ENCODE measurements around the gene PCDH9. TPM values are rescaled to one million over a fixed set of nuclear protein-coding genes. Genes with fewer than 3 reads are reported as not detected.

The PCDH9 gene
- total RNA-seq, 1 donor from 2014 or later: 33.8 TPM

DNA sequence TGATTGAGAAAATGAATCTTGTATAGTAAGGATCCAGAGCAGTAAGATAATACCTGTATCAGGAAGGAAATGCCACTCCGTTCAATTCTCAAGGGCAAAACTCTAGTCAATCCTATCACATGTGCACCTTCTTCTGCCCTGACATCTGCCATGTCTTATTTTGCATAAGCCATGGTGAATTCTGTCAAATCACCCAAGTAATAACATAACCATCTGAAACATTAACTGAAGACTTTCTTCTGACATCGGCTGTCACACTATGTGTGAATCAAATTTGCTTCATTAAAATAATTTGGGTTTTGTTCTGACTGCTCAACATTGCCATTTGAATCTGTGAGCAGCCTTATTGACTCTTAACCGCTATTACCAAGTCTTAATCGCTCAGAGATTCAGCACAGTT lies 91.2 kb downstream of the PCDH9 start:
- H3K4me3 Mint-ChIP-seq (ENCODE audit: unreplicated experiment): no peak overlapping the region
- no peaks in the 10 kb centered on the region for H3K36me3 Mint-ChIP-seq (ENCODE audit: unreplicated experiment)
- no peak overlapping the region for H3K27ac Mint-ChIP-seq (ENCODE audit: unreplicated experiment)
- no peak for TF ChIP-seq CTCF (IDR thresholded peaks at IDR 0.05)
- peaks cover 20% of the 10 kb centered on the region for H3K4me1 Mint-ChIP-seq (ENCODE audit: unreplicated experiment)
- DNase-seq (ENCODE audit: extremely low spot score, unreplicated experiment): no peak
- no peaks in the 10 kb centered on the region for H3K27me3 Mint-ChIP-seq (ENCODE audit: unreplicated experiment)
- no peaks in the 10 kb centered on the region for H3K9me3 Mint-ChIP-seq (ENCODE audit: unreplicated experiment)

DNA sequence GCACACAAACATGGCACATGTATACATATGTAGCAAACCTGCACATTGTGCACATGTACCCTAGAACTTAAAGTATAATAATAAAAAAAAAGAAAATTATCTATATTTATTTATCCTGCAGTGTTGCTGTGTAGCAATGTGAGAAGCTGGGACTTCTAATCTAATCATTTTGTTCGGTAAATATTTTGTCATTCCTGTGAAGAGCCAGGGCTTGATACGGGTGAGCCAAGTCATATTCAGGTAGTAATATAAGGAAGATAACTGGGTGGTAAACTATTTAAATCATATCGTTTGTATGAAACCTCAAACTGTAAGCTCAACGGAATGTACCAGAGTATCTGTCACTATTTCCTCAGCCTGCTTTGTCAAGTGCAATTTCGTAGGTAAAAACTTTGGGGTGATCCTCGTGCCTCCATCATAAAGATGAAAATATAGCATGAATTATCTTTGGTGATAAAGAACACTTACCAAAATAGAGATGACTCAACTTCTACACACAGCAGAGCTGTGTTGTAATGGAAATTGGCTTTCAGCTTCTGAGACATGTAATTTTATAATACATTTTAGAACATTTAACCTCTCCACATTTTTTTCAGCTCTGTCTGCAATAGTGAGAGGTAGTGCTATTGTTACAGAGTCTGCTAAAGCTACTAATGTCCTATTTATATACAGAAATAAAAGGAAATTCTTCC lies 92.9 kb downstream of the PCDH9 start:
- no peak for TF ChIP-seq CTCF (IDR thresholded peaks at IDR 0.05)
- no peaks in the 10 kb centered on the region for H3K27me3 Mint-ChIP-seq (ENCODE audit: unreplicated experiment)
- DNase-seq (ENCODE audit: extremely low spot score, unreplicated experiment): no peak
- H3K4me3 Mint-ChIP-seq (ENCODE audit: unreplicated experiment): no peak overlapping the region
- no peaks in the 10 kb centered on the region for H3K9me3 Mint-ChIP-seq (ENCODE audit: unreplicated experiment)
- no peak overlapping the region for H3K27ac Mint-ChIP-seq (ENCODE audit: unreplicated experiment)
- H3K36me3 Mint-ChIP-seq (ENCODE audit: unreplicated experiment): no peaks in the 10 kb centered on the region
- H3K4me1 Mint-ChIP-seq (ENCODE audit: unreplicated experiment): peaks cover 25% of the 10 kb centered on the region

DNA sequence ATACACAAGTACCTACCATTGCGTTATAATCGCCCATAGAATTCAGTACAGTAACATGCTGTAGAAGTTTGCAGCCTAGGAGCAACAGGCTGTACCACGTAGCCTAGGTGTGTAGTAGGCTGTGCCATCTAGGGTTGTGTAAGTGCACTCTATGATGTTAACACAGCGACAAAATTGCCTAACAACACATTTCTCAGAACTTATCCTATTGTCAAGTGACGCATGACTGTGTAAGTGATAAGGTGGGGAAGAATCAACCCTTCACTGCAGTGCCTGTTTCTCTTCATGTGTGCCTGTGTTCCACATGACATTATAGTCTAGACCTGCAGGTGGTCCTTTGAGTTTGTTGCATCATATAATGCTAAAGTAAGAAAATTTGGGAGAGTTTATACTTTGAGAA lies 94.0 kb downstream of the PCDH9 start:
- Mint-ChIP-seq H3K4me1 (ENCODE audit: unreplicated experiment) (peaks cover 28% of the 10 kb centered on the region), H3K36me3 (ENCODE audit: unreplicated experiment) (no peaks in the 10 kb centered on the region), H3K9me3 (ENCODE audit: unreplicated experiment) (no peaks in the 10 kb centered on the region), H3K4me3 (ENCODE audit: unreplicated experiment) (no peak overlapping the region), H3K27ac (ENCODE audit: unreplicated experiment) (no peak overlapping the region), H3K27me3 (ENCODE audit: unreplicated experiment) (no peaks in the 10 kb centered on the region)
- no peak for DNase-seq (ENCODE audit: extremely low spot score, unreplicated experiment)
- no peak for TF ChIP-seq CTCF (IDR thresholded peaks at IDR 0.05)

DNA sequence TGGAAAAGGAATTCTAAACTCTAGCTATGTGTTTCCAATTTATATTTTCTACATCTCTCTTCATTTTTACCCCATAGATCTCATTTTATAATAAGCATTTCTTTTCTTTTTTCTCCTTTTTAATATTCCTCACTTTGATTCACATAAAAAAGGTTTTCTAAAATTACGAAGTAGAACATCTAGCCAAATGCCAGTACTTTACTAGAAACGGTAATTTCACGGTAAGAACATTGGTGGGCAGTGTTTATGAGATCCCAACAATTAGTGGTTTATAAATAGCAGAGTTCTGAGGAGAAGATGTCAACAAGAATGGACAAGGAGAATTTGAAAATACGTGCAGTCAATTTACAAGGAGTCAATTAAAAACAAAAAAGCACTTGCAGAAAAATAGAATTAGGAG lies 94.8 kb downstream of the PCDH9 start:
- Mint-ChIP-seq H3K36me3 (ENCODE audit: unreplicated experiment) (no peaks in the 10 kb centered on the region), H3K27me3 (ENCODE audit: unreplicated experiment) (no peaks in the 10 kb centered on the region), H3K4me3 (ENCODE audit: unreplicated experiment) (no peak overlapping the region), H3K4me1 (ENCODE audit: unreplicated experiment) (peaks cover 28% of the 10 kb centered on the region), H3K9me3 (ENCODE audit: unreplicated experiment) (no peaks in the 10 kb centered on the region), H3K27ac (ENCODE audit: unreplicated experiment) (peak overlapping the region; percentile 14)
- DNase-seq (ENCODE audit: extremely low spot score, unreplicated experiment): no peak
- TF ChIP-seq CTCF (IDR thresholded peaks at IDR 0.05): no peak

DNA sequence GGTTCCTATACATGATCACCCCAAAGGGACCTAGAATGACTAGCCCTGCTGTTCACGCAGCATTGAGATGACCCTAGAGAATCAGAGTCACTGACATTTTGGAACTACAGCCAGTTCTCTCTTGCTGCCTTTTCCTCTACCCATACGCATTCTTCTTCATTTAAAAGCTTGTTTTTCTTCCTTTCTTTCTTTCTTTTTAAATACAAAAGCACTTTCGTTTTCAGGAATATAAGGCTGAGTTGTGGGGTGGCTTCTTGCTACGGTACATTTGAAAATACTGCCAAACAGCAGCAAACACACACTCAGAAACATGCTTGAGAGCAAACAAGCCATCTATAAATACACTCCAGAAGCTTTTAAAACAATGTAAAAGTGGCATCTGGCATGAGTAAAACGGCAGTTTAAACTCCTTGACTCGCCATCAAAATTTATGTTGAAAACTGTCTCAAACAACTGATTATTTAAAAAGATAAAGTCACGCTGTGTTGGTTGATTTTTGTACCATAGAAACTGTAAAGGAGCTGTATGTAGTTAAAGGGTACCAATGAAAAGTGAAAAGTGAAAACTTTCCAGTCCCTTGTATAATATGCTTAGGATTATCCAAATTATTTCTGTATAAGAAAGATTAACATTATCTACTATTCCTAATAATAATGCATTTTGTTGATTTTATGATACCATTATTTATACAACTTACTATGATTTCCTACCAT lies 95.6 kb downstream of the PCDH9 start:
- Mint-ChIP-seq H3K9me3 (ENCODE audit: unreplicated experiment) (no peaks in the 10 kb centered on the region), H3K4me1 (ENCODE audit: unreplicated experiment) (peaks cover 28% of the 10 kb centered on the region), H3K36me3 (ENCODE audit: unreplicated experiment) (no peaks in the 10 kb centered on the region), H3K27me3 (ENCODE audit: unreplicated experiment) (no peaks in the 10 kb centered on the region), H3K27ac (ENCODE audit: unreplicated experiment) (peak overlapping the region; percentile 92), H3K4me3 (ENCODE audit: unreplicated experiment) (peak overlapping the region; percentile 73)
- TF ChIP-seq CTCF (IDR thresholded peaks at IDR 0.05): no peak
- no peak for DNase-seq (ENCODE audit: extremely low spot score, unreplicated experiment)
